ENCODE data around the gene CREBBP.
A peak's percentile ranks its signal among the peaks of the same experiment; 100 is the strongest.

Gene CREBBP

DNA sequence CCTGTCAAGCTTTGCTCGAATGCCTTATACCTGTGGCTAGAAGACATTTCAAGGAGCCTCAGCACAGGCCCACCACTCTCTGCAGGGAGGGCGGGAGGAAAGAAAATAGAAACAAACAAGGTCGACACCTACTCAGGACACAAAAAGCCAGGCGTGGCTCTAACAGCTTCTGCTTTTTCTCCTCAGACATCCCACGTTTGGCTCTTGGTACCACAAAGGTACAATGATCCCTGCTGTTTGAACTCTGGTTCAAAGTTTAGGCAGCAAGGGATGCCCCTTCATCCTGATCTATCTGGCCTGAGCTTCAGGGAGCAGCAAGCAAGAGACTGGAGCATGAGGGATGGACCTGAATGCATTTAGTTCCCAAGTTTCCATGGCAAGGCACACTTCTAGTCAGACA is 57.1 kb downstream of the CREBBP start:
- DNase-seq: peak in 1 of 2 donors; percentile 22

DNA sequence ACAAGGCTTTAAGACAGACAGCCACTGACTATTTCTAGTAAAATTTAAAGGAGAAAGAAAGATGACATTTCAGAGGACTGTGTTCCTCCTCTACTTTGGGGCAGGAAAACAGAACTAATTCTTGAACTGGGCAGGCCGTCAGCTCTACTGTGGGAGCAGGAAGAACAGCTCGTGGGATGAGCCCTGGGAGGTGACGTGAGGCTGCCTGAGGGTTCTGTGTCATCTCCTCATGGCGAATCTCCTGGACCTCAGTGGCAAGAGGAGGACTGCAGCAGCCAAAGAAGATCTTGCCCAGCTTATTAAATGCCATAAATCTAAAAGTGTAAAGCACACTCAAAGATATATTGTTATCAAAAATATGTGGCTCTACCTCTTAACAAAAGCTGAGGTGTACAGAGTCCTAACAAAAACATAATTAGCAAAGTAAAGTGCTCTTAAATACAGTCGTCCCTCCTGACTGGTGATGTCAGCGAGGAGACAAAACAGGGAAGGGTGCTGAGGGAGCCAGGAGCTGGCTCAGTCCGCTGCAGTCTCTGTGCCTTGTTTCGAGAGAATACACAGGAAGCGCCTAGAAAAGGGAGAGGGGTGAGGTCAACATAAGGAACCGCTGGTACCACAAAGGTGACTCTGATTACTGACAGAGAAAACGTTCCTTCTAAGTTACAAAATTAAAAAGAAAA is 58.0 kb downstream of the CREBBP start:
- peak; percentile 72 to 84 for DNase-seq

DNA sequence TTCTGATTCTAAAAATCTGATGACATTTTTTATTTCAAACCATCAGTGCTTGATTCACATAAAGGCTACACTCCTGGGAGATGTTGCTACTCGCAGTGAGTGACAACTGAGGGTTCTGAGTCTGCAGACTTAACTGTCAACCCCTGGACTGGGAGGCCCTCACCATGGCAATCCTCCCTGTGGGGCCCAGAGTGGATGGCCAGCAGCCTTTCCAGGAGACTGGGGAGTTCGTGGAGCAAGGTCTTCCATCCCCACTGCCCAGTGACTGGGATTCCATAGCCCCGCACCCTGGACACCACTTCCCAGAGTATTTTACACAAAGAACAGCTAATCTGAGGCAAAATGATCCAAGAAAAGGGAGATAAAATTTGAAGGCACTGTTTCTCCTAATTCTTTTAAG is 59.3 kb downstream of the CREBBP start:
- DNase-seq: no peak

DNA sequence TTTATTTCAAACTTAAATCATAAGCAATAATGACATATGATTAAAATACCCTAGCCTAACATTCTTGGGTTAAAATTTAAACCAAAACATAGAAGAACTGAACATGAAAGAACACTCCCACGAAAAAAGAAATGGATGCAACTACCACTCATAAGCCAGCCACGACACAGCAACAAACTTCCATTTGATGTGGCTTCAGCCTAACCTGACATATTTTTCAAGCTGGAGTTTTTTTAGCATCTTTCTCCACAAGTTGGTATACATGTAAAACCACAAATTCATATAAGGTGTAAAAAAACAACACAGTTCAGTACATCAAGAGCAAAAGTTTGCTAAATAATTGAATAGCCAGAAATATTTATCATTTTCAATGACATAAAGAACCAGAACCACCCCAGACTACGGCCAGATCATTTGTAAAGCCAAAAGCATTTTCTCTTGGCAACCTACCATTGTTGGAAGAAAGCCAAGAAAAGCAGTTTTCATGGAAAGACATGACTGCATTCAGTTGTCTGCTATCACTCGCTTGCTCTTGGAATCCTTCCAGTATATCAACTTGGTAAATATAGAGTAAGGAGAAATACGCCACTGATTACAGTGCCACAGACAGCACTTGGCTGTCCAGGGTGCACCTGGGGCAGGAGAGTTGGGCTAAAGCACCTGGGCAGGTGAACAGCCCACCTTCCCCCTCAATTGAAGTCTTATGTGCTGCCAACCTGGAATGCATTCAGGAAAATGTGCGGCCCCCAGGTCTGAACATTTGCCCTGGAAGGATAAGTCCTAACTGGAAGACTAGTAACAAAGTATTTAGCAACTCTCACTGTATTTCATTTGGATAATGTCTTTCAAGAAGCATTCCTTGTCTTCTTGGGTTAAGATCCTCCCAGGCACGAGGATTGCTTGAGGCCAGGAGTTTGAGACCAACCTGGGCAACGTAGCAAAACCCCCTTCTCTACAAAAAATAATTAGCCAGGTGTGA is 60.5 kb downstream of the CREBBP start:
- no peak for DNase-seq

DNA sequence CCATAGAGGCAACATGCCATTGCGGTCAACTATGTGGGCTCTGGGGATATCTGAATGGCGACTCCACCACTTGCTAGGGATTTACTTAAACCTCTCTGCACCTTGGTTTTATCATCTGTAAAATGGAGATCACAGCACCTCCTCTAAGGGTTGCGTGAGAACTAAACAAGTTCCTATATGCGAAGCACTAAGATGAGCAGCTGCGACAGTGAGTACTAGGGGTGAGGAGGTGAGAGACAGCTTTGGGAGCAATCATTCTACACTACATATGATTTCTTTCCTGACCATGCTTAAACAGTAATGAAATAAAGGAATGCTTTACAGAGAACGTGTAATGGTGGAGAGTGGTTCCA is 61.4 kb downstream of the CREBBP start:
- no peak for DNase-seq

DNA sequence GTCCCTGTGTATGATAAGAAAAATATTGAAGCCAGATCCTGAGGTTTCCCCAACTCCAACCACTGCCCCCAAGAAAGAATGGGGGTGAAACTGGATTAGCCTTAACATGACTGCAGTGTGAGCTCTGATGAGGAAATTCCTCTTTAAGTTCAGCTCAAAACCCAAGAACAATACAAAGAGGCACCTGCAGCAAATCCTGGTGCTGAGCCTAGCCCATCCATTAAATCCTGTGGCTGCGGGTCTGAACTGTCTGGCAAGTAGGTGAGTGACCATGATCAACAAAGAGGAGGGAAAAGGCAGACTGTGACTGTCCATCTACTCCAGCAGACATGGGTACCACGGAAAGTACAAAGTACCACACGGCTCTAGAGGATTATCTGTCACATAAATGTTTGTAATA is 64.2 kb downstream of the CREBBP start:
- no peak for DNase-seq

DNA sequence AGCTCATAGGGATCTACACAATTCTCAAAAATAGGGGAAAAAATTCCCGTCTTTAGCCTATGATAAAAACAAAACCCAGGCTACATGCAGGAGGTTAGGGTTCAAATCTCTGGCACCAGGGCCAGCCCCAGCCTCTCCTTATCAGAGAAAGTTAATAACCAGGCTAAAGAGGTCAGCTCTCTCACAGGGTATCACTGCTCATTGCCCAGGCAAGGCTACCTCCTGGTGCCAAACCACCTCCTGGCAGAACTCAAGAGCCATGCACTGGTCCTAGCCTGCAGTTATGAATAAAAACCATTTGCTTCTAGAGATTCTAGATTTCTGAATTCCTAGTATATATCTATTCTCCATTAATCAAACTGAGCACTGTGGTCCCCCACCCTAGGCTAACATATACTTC is 65.8 kb downstream of the CREBBP start:
- DNase-seq: no peak

DNA sequence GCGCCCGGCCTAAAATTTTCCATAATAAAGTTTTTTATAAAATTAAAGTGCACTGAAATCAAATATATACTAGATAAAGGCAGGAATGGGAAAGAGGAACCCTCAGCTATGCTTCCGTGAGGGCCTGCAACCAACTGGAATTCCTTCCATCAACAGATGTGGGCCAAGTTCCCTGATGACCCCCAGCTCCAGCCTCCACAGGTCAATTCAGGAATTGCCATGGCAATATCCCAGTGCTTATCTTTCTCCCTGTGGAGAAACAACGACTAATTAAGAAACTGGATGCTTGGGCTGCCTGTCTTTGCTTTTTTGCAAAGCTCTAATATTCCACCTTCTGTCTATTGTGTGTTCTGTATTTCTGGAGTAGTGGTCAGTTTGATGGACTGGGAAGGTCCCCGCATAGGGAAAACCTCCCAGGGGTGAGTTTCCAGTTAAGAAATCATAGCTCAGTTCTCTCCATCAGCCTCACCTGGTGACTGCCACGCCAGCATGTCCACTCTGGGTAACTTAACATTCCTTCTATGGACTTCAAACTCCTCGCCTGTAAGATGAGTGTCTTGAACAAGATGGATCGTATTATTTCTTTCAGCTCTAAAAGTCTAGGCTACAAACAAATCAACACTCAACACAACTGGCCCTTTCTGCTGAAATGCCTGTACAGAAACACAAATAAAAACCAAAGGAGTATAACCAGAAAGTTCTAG is 67.9 kb downstream of the CREBBP start:
- DNase-seq: no peak

DNA sequence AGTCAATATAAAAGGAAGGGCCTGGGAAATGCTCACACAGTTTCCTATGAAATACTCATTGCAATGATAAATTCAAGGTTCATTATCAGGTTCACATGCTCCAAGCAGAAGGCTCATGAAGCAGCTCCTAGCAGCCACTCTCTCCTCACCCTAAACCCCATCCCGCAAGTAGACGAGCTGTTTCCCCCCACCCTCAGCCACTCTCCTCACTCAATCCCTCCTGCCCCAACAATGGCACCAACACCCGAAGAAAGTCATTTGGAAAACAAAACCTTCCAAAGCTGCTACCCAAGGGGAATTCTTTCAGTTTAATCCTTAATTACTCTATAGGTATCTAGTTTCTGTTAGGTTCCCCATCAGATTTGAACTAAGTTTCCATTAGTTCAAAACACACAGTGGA is 69.7 kb downstream of the CREBBP start:
- DNase-seq: no peak

DNA sequence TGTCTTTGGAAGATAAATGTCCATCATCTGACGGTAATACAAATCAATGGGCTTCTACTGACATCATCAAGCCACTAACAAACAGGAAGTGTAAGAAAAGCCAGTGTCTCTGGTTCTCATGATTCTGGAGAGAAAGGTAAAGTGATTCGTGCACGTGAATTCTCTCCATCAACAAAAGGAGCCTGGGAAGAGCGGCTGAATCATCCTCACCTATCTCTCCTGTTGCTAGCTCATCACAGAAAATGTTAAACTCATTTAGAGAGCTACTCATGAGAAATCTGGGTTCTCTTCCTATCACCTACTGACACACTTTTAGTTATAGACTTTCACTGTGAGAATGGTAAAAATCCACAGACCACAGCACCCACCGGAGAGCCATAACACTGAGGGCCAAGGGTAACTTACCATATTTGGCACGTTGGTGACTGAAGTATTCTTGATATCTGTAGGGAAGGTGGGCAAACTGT is 70.3 kb downstream of the CREBBP start:
- no peak for DNase-seq

DNA sequence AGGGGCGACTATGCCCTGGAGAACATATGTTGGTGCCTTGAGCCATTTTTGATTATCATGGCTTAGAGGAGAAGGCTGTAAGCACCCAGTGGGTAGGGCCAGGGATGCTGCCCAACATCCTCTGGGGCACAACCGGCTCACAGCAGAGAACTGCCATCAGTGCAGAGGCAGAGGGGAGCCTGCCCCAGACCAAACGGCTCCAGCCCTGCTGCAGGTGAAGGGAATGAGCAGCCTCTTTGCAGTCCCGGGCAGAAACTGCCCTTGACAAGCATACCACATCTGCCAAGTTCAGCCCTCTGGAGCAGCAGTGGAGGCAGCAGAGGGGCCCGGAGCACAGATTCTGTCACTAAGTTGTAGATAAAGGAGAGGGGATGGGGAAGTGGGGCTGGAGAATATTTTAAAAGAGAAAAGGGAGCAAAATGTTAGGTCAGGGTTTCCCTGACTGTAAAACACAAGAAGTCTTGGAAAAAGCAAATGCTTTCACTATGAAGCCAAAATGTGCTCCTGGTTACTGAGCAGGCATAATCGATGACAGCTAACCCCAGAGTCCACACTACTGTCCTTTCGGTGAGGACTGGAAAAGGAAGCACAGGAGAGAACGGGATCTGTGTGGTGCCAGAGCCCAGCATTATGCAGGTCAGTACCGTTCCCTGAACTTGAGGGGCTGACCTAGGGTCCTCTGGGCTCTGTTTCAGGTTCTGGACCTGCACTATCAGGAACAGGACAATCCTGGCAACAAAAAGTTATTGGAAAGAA is 72.0 kb downstream of the CREBBP start:
- no peak for DNase-seq

DNA sequence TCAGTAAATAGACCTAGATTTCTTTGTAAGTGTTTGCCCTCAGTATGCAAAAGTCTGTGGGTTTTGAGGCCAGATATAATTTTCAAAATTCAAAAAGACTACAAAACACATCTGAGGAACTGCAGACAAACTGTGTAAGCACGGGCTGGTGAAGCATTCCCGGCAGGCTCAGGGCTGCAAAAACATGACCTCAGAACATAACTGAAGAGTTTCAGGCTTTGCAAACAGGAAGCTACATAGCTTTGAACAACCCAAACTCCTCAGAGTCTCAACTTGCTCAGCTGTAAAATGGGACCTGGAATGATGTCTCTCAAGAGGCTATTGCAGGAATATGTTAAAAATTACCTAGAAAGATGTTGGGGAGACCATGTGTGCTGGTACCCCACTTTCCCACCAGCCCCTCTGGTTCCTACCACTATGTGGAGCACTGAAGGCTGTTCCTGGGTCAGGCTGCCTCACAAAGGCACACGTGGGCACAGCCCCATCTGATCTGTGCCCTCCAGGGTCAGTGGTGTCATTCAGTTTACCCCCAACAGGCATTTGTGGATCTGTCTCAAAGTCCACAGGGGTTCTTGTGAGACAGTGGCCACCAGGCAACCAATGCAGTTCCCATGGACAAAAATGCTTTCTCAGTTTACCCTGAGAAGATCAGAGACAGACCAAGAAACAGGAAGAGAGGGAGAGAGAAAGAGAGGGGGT is 72.9 kb downstream of the CREBBP start:
- DNase-seq: no peak

DNA sequence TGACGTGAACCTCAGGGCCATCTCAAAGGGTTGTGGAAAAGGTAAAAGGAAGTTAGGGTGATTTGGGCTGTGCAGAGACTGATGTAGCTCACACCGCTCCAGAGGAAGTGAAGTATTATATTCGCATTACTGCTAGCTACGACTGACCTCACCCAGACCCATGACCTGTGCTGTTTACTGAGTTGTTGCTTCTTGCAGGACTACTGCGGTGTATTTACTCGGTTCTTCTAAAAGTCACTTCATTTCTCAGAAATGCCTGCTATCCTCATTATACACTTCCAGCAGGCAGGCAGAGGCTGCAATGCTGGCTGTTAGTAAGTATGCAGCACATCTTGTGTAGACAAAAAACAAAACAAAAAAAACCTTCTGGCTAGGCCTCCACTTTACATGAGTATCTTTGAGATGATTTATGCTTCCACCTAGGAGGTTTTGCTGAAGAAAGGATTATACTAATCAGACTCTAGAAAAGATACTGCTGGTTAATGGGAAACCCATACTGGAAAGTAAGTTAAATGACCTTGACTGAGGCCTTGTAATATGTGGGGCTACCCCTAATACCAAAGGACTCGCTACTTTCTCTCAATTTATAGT is 76.0 kb downstream of the CREBBP start:
- DNase-seq: peak in 1 of 2 donors; percentile 38

DNA sequence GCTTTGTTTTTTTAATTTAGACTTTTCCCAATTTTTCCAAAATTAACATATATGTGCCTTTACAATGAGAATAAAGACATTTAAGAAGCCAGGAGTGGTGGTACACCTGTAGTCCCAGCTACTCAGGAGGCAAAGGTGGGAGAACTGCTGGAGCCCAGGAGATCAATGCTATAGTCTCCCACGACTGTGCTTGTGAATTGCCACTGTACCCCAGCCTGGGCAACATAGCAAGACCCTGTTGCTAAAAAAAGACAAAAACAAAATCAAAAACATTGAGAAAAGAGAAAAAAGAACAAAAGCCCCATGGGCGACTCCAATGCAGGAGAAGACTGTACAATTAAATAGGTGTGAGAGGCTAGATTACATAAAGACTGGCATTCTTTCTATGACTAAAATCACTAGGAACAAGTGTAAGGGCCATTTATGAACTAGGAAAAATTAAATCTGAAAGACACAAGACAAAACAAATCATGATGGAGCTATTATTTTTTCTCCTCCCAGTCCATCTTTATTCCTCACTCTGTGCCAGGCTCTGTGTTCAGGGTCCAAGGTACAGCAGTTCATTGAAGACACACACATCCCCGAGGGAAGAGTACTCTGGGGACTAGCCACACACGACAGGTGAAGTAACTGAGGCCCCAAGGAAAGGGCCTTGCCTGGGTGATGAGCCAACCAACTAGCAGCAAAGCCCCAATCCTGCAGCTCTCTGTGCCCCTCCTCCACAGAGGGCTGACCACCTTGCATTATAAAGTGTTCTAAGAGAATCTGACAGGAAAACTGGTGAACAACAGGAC is 79.8 kb downstream of the CREBBP start:
- DNase-seq: no peak

DNA sequence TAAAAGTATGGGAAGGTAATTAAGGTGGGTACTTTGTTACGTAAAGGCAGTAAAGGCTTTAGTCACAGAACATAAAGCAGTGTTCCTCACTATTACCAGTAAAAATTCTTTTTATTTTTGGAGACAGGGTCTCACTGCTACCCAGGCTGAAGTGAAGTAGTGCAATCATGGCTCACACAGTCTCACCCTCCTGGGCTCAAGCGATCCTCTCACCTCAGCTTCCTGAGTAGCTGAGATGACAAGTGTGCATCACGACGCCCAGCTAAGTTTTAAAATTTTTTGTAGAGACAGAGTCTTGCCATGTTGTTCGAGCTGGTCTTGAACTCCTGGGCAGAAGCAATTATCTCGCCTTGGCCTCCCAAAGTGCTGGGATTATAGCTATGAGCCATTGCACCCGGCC is 80.5 kb downstream of the CREBBP start:
- no peak for DNase-seq

DNA sequence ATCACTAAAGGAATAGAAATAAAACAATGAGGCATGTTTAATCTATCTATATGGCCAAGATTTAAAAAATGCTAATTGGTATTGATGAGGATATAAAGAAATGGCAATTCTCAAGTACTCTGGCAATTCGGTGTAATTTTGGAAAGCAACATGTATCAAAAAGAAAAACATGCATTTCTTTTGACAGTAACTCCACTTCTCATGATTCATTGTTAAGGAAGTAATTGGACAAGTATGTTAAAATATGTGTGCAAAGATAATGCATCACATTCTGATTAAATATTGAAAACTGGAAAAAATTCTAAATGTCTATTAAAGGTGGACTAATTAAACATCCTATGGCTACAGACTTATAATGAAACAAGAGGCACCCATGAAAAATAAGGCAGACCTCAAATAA is 81.2 kb downstream of the CREBBP start:
- DNase-seq: no peak

DNA sequence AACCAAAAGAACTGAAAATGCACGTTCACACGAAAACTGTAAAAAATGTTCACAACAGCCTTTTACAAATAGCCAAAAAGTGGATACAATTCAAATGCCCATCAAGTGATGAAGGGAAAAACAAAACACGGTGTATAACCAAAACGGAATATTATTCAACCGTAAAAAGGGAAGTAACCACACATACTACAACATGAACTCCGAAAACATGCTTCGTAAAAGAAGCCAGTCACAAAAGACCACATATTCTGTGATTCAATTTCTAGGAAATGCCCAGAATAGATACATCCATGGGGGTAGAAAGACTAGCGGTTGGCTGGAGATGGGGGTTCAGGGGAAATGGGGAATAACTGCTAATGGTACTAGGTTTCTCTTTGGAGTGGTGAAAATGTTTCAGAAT is 81.7 kb downstream of the CREBBP start:
- DNase-seq: peak in 1 of 2 donors; percentile 19

DNA sequence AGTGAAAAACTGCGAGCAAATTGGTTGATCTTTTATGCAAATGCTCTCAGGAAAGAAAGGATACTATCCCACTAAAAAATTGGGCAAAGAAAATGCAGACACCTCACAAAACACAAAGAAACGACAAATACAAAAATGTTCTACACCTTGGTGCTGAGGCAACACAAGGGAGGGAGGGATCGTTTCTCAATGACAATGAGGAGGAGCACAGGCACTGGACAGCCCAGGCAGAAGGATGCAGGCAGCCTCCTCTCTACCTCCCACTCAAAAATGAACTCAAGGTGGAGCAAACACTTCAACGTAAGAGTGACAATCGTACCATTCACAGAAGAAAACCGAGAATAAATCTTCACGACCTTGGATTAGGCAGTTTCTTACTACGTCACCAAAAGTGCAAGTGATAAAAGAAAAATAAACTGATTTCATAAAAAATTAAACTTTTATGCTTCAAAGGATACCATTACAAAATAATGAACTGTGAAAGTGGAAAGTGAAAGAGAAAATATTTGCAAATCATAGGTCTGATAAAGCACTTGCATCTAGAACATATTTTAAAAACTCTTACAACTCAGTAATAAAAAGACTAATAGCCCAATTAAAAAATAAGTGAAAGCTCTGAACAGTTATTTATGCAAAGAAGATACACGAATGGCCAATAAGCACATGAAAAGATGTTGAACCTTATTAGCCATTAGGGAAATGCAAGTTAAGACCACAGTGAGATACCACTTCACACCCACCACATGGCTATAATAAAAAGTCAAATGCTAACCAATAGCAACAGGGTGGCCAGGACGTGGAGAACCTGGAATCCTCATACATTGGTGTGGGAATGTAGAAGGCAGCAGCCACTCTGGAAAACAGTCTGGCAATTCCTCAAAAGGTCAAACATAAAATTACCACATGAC is 82.4 kb downstream of the CREBBP start:
- no peak for DNase-seq

DNA sequence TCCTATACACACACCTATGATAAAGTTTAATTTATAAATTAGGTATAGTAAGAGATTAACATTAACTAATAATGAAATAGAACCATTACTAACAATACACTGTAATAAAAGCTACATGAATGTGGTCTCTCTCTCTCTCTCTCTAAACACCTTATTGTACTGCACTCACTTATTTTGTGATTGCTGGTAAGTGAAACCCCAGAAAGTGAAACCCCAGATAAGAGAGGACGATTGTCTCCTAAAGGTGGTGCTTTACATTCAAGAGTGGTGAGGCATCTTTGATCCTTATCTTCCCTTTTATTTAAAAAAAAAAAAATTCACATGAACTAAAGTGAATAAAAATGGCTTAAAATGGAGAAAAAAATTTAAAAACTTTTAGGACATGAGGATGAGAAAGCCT is 83.0 kb downstream of the CREBBP start:
- no peak for DNase-seq

DNA sequence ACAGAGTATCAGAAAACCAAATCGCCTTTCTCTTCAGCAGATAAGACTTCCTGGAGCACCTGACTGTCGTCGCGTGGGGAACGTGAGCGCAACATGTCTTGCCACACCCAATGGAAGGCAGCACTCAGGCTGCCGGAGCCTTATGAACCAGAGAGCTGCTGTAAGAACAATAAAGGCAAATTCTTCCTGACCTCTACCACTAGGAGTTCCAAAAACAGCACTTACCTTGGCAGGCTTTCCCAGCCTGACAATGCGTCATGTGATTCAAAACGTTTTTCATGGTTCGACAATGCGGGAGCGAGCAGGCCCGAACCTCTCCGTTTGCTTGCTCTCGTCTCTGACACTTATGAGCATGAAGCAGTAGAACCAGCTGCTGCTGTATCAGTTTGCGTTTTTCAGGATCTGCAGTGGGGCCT is 87.3 kb downstream of the CREBBP start:
- no peak for DNase-seq
